Nephron progenitor cell (in vitro differentiated cells): ENCODE measurements around the gene ME2.

Source experiments
- DNase-seq: peaks from one replicate; pipeline ENCODE4 v3.0.0; 2021
- H3K27ac Mint-ChIP-seq: 2 replicates; pipeline ENCODE4 v1.8.0; 2021; ENCODE audit warnings: mild to moderate bottlenecking, moderate library complexity, mixed read lengths
- H3K27me3 Mint-ChIP-seq: 2 replicates; pipeline ENCODE4 v1.8.0; 2021; ENCODE audit warnings: mild to moderate bottlenecking, low read depth, mixed read lengths; ENCODE audit not compliant: poor library complexity
- H3K36me3 Mint-ChIP-seq: 2 replicates; pipeline ENCODE4 v1.8.0; 2021; ENCODE audit warnings: low read depth, mixed read lengths
- H3K4me1 Mint-ChIP-seq: 2 replicates; pipeline ENCODE4 v1.8.0; 2021; ENCODE audit warnings: mixed read lengths
- H3K4me3 Mint-ChIP-seq: 2 replicates; pipeline ENCODE4 v1.8.0; 2021; ENCODE audit warnings: mild to moderate bottlenecking, moderate library complexity, mixed read lengths
- H3K9me3 Mint-ChIP-seq: 2 replicates; pipeline ENCODE4 v1.8.0; 2021; ENCODE audit warnings: mild to moderate bottlenecking, moderate library complexity, mixed read lengths
- TF ChIP-seq, protein P1 (sequence below): fragments of 200-600 bp; sonication (generic); IDR thresholded peaks from 2 replicates; pipeline ENCODE4 v1.5.0; 2021; ENCODE audit warnings: antibody characterized with exemption

Gene ME2

DNA sequence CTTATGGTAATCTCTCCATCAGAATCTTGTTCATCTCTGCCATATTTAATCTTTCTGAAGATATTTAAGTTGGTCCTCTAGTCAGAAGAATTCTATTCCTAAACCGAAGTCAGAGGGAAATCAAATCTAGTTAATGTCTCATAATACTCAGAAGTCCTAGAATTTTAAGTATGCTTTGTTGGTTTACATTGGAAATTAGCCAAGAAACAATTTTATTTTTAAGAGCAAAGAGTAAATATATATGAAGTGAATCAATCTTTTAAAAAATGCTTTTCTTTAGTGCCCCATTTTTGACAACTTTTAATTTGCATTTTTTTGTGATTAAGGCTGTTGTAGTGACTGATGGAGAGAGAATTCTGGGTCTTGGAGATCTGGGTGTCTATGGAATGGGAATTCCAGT lies 38.1 kb downstream of the ME2 start:
- Mint-ChIP-seq H3K27ac (no peak overlapping the region), H3K9me3 (no peaks in the 10 kb centered on the region), H3K4me1 (peaks cover under 1% of the 10 kb centered on the region), H3K36me3 (peaks cover 48% of the 10 kb centered on the region), H3K27me3 (peaks cover 5% of the 10 kb centered on the region), H3K4me3 (no peak overlapping the region)
- TF ChIP-seq, protein P1, sequence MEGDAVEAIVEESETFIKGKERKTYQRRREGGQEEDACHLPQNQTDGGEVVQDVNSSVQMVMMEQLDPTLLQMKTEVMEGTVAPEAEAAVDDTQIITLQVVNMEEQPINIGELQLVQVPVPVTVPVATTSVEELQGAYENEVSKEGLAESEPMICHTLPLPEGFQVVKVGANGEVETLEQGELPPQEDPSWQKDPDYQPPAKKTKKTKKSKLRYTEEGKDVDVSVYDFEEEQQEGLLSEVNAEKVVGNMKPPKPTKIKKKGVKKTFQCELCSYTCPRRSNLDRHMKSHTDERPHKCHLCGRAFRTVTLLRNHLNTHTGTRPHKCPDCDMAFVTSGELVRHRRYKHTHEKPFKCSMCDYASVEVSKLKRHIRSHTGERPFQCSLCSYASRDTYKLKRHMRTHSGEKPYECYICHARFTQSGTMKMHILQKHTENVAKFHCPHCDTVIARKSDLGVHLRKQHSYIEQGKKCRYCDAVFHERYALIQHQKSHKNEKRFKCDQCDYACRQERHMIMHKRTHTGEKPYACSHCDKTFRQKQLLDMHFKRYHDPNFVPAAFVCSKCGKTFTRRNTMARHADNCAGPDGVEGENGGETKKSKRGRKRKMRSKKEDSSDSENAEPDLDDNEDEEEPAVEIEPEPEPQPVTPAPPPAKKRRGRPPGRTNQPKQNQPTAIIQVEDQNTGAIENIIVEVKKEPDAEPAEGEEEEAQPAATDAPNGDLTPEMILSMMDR, result no peak
- DNase-seq, result no peak

DNA sequence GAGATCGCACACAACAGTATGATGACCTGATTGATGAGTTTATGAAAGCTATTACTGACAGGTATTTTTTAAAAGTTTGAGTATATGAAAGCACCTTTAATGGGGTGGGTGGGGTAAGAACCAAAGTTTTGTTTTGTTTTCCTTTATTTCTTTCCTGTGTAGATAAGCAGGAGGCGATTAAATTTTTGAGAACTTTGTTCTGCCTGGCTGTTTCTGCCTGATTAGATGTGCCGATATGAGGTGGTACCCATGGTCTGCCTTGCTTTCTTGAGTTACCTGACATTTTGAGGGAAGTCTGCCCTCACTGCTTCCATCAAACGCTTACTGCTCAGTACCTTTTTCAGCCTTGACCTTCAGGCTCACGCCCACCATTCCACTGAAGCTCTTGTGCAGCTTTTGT lies 39.2 kb downstream of the ME2 start:
- Mint-ChIP-seq H3K36me3 (peaks cover 59% of the 10 kb centered on the region), H3K4me3 (no peak overlapping the region), H3K9me3 (no peaks in the 10 kb centered on the region), H3K27ac (no peak overlapping the region), H3K4me1 (no peaks in the 10 kb centered on the region), H3K27me3 (peaks cover 5% of the 10 kb centered on the region)
- TF ChIP-seq, protein P1, result no peak
- DNase-seq, result no peak

DNA sequence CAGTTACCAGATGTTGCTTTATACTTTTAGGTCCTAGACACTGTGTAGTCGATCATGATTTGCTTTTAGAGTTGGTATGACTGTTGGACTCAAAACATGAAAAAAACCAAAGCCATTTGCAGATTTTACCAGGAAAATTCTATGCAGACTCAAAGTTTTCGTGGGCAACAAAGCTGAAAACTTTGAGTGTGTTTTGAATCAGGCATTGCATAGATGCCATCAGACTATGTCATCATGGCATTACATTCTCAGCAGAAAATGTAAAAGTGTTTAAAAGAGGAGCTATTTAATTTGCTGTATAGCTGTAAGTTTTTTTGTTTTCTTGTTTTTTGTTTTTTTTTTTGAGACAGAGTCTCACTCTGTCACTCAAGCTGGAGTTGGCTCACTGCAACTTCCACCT lies 45.5 kb downstream of the ME2 start:
- DNase-seq, result no peak
- Mint-ChIP-seq H3K27ac (no peak overlapping the region), H3K36me3 (peaks cover 92% of the 10 kb centered on the region), H3K27me3 (no peaks in the 10 kb centered on the region), H3K4me1 (no peaks in the 10 kb centered on the region), H3K9me3 (peaks cover 35% of the 10 kb centered on the region), H3K4me3 (no peak overlapping the region)
- TF ChIP-seq, protein P1, result no peak

GRCh38 chr18:50926521-50926920 lies 47.6 kb downstream of the ME2 start:
- no peaks in the 10 kb centered on the region for H3K27me3 Mint-ChIP-seq
- H3K4me1 Mint-ChIP-seq, result no peaks in the 10 kb centered on the region
- H3K9me3 Mint-ChIP-seq, result peaks cover 35% of the 10 kb centered on the region
- no peak overlapping the region for H3K4me3 Mint-ChIP-seq
- peaks cover 75% of the 10 kb centered on the region for H3K36me3 Mint-ChIP-seq
- H3K27ac Mint-ChIP-seq, result no peak overlapping the region
- TF ChIP-seq, protein P1, result no peak
- no peak for DNase-seq

GRCh38 chr18:50928551-50928950 lies 49.6 kb downstream of the ME2 start:
- Mint-ChIP-seq H3K9me3 (peaks cover 35% of the 10 kb centered on the region), H3K27ac (no peak overlapping the region), H3K4me1 (no peaks in the 10 kb centered on the region), H3K4me3 (no peak overlapping the region), H3K27me3 (no peaks in the 10 kb centered on the region), H3K36me3 (peaks cover 67% of the 10 kb centered on the region)
- TF ChIP-seq, protein P1, result no peak
- DNase-seq, result no peak

DNA sequence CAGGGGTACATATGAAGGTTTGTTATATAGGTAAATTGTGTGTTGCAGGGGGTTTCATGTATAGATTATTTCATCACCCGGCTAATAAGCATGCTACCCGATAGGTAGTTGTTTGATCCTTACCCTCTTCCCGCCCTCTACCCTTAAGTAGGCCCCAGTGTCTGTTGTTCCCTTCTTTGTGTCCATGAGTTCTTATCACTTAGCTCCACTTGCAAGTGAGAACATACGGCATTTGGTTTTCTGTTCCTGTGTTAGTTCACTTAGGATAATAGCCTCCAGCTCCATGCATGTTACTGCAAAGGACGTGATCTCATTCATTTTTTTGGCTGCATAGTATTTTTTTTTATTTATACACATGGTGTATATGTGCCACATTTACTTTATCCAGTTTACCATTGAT lies 54.8 kb downstream of the ME2 start:
- H3K4me1 Mint-ChIP-seq, result no peaks in the 10 kb centered on the region
- no peak overlapping the region for H3K4me3 Mint-ChIP-seq
- peaks cover 27% of the 10 kb centered on the region for H3K36me3 Mint-ChIP-seq
- H3K27ac Mint-ChIP-seq, result no peak overlapping the region
- no peaks in the 10 kb centered on the region for H3K9me3 Mint-ChIP-seq
- TF ChIP-seq, protein P1, result no peak
- H3K27me3 Mint-ChIP-seq, result no peaks in the 10 kb centered on the region
- DNase-seq, result no peak
